HEK293 (cell line): Measurements from ENCODE around the gene PLA2G3.

Source experiments
- CTCF ChIA-PET: fragments of 350-600 bp; formaldehyde crosslinking; extraction: SDS; loops from one replicate; lab custom pipeline; 2021; ENCODE audit warnings: antibody characterized with exemption; lab: Yijun Ruan, JAX
- POLR2A ChIA-PET: fragments of 300-600 bp; formaldehyde crosslinking; extraction: SDS; loops from one replicate; lab custom pipeline; 2020; ENCODE audit warnings: antibody characterized with exemption, inconsistent platforms; lab: Yijun Ruan, JAX
- H3K27ac ChIP-seq: fragments of 200-500 bp; sonication (Bioruptor generic); 2 replicates; pipeline ENCODE4 v1.5.1; 2014; ENCODE audit warnings: low read depth, low read length, control low read depth, inconsistent platforms; ENCODE audit errors: extremely low read depth
- H3K36me3 ChIP-seq, 2 experiments: fragments of 200-500 bp in 1 of 2; sonication (Bioruptor generic) in 1 of 2; 1 replicate in 1 of 2; 2 replicates in 1 of 2; pipeline ENCODE4 v1.5.1; 2014 to 2017; ENCODE audit warnings: inconsistent platforms in 2 of 2, low read length in 2 of 2; ENCODE audit not compliant: control insufficient read depth in 2 of 2, insufficient read depth in 1 of 2
- H3K4me1 ChIP-seq: fragments of 200-500 bp; sonication (Bioruptor generic); 2 replicates; pipeline ENCODE4 v1.5.1; 2014; ENCODE audit warnings: mild to moderate bottlenecking, low read length, inconsistent platforms; ENCODE audit not compliant: control insufficient read depth, insufficient read depth
- H3K4me3 ChIP-seq: 2 replicates; pipeline ENCODE4 v1.5.1; 2011; ENCODE audit warnings: low read depth, mild to moderate bottlenecking, control low read depth, low read length, moderate library complexity
- H3K9me3 ChIP-seq: fragments of 200-500 bp; sonication (Bioruptor generic); 2 replicates; pipeline ENCODE4 v1.5.1; 2014; ENCODE audit warnings: low read depth, low read length, inconsistent platforms; ENCODE audit not compliant: control insufficient read depth, insufficient read depth
- PRDM10 ChIP-seq: fragments of 450-650 bp; formaldehyde crosslinking; IDR thresholded peaks from 2 replicates; pipeline ENCODE4 v1.5.1; 2016; ENCODE audit warnings: missing biosample characterization, missing genetic modification characterization
- PRDM2 ChIP-seq: fragments of 450-650 bp; formaldehyde crosslinking; IDR thresholded peaks from 2 replicates; pipeline ENCODE4 v1.5.1; 2016; ENCODE audit warnings: missing biosample characterization, missing genetic modification characterization, borderline replicate concordance
- ZBTB17 ChIP-seq: fragments of 450-650 bp; formaldehyde crosslinking; IDR thresholded peaks from 2 replicates; pipeline ENCODE4 v1.5.1; 2016; ENCODE audit warnings: missing biosample characterization, missing genetic modification characterization
- ZIC2 ChIP-seq: fragments of 450-650 bp; formaldehyde crosslinking; IDR thresholded peaks from 2 replicates; pipeline ENCODE4 v1.5.1; 2016; ENCODE audit warnings: missing biosample characterization, missing genetic modification characterization
- ZNF146 ChIP-seq: fragments of 450-650 bp; formaldehyde crosslinking; IDR thresholded peaks from 2 replicates; pipeline ENCODE4 v1.5.1; 2016; ENCODE audit warnings: missing biosample characterization, missing genetic modification characterization
- ZNF449 ChIP-seq: fragments of 450-650 bp; formaldehyde crosslinking; IDR thresholded peaks from 2 replicates; pipeline ENCODE4 v1.5.1; 2017; ENCODE audit warnings: missing biosample characterization, mild to moderate bottlenecking, missing genetic modification characterization, moderate library complexity
- ZNF629 ChIP-seq: fragments of 450-650 bp; formaldehyde crosslinking; IDR thresholded peaks from 2 replicates; pipeline ENCODE4 v1.5.1; 2017; ENCODE audit warnings: missing biosample characterization, missing genetic modification characterization

Gene PLA2G3

GRCh38 chr22:31162015-31162765, 21.9 kb upstream of the PLA2G3 start:
- Histone ChIP-seq H3K27ac (no peak overlapping the region), H3K36me3 (peaks cover 20 to 40% of the 10 kb centered on the region in 2 experiments; a peak in 2 of 3 replicates), H3K9me3 (no peaks in the 10 kb centered on the region), H3K4me1 (peaks cover 7% of the 10 kb centered on the region), H3K4me3 (no peak overlapping the region)
- TF ChIP-seq ZBTB17 (tag by site-specific recombination) (0 out of 2 replicates have a peak, but pooled peaks have one; percentile 14), ZNF146 (tag by site-specific recombination) (no peak)
- CTCF ChIA-PET: interaction anchor here (0.6 to 1.7 kb wide), 5 partner anchors 11 to 579 kb away, joined by 3 to 6 read pairs (median 6); partner anchors contain the start of gene SELENOM
- POLR2A ChIA-PET: interaction anchor here (0.6 kb wide), 1 partner anchor 371 kb away, joined by 5 read pairs; no protein-coding TSS in a partner anchor

- CTCF ChIA-PET: interaction anchor here (0.6 to 1.7 kb wide), 4 partner anchors 10 to 395 kb away, joined by 4 to 6 read pairs (median 5); no protein-coding TSS in a partner anchor
- H3K27ac ChIP-seq: no peak overlapping the region
- POLR2A ChIA-PET: interaction anchor here (0.6 to 1.8 kb wide), 4 partner anchors 15 to 371 kb away, joined by 3 to 5 read pairs (median 4); partner anchors contain the start of genes INPP5J and PATZ1
- H3K9me3 ChIP-seq: no peaks in the 10 kb centered on the region
- peaks cover 7% of the 10 kb centered on the region for H3K4me1 ChIP-seq
- H3K36me3 ChIP-seq: peaks cover 20 to 36% of the 10 kb centered on the region in 2 experiments; a peak in 2 of 3 replicates
- no peak for TF ChIP-seq PRDM2 (tag by site-specific recombination)
- peak; percentile 88 for TF ChIP-seq PRDM10 (tag by site-specific recombination)
- TF ChIP-seq ZIC2 (tag by site-specific recombination): no peak
- no peak for TF ChIP-seq ZNF629
- no peak for TF ChIP-seq ZNF449
- H3K4me3 ChIP-seq: no peak overlapping the region; the same call in 1 of the 2 replicates
Observed at GRCh38 chr22:31161386-31161785, 21.1 kb upstream of the PLA2G3 start.
